OCI-LY7 (cell line): Measurements from ENCODE around the gene SLC24A4.

Experiments
- CTCF ChIP-seq: fragments of 200-600 bp; sonication (generic); conservative IDR thresholded peaks from 2 replicates; pipeline ENCODE4 v1.5.1; 2014; ENCODE audit warnings: mild to moderate bottlenecking, antibody characterized with exemption, low read length, moderate library complexity, mixed read lengths
- EZH2phosphoT487 ChIP-seq: fragments of 200-600 bp; sonication (generic); IDR thresholded peaks from 2 replicates; pipeline ENCODE4 v1.6.1; 2018; ENCODE audit warnings: low read depth, borderline replicate concordance, mild to moderate bottlenecking, mixed run types, antibody characterized with exemption, low read length, moderate library complexity, mixed read lengths

GRCh38 chr14:92316176-92316575 is 6.8 kb upstream of the SLC24A4 start:
- TF ChIP-seq EZH2phosphoT487 (no peak), CTCF (no peak)
